Lower leg skin (tissue), 3 donors: ENCODE data around the gene RNF227.

Experiments
- POLR2A ChIP-seq, 2 donors: fragments of 450-650 bp; IDR thresholded peaks; one replicate each; pipeline ENCODE4 v1.6.1; 2016 to 2017; ENCODE audit warnings: antibody characterized with exemption in 2 of 2, mild to moderate bottlenecking in 1 of 2, moderate library complexity in 1 of 2
- TF ChIP-seq, protein P1 (sequence below), 3 donors: fragments of 450-650 bp; IDR thresholded peaks; one replicate each; pipeline ENCODE4 v1.5.1; 2016; ENCODE audit warnings: antibody characterized with exemption in 3 of 3, mild to moderate bottlenecking in 3 of 3, moderate library complexity in 2 of 3

DNA sequence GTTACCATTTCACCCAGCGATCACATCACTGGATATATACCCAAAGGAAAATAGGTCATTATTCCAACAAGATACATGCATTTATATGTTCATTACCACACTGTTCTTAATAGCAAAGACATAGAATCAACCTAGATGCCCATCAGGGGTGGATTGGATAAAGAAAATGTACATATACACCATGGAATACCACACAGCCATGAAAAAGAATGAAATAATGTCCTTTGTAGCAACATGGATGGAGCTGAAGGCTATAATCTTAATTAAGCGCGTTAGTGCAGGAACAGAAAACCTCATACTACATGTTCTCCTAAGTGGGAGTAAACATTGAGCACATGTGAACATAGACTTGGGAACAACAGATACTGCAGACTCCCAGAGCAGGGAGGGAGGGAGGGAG, 34.5 kb upstream of the RNF227 start:
- TF ChIP-seq, protein P1, sequence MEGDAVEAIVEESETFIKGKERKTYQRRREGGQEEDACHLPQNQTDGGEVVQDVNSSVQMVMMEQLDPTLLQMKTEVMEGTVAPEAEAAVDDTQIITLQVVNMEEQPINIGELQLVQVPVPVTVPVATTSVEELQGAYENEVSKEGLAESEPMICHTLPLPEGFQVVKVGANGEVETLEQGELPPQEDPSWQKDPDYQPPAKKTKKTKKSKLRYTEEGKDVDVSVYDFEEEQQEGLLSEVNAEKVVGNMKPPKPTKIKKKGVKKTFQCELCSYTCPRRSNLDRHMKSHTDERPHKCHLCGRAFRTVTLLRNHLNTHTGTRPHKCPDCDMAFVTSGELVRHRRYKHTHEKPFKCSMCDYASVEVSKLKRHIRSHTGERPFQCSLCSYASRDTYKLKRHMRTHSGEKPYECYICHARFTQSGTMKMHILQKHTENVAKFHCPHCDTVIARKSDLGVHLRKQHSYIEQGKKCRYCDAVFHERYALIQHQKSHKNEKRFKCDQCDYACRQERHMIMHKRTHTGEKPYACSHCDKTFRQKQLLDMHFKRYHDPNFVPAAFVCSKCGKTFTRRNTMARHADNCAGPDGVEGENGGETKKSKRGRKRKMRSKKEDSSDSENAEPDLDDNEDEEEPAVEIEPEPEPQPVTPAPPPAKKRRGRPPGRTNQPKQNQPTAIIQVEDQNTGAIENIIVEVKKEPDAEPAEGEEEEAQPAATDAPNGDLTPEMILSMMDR (IDR thresholded peaks at IDR 0.05): no peak
- no peak for TF ChIP-seq POLR2A (IDR thresholded peaks at IDR 0.05)
